GM19468 (cell line): ENCODE measurements around the gene CAMTA1.

Experiments
- ATAC-seq: cut with Tn5 transposase; IDR thresholded peaks from one replicate; pipeline ENCODE4 v1.9.1; 2021; ENCODE audit warnings: mild to moderate bottlenecking, moderate library complexity, moderate number of reproducible peaks; ENCODE audit not compliant: unreplicated experiment; ENCODE audit errors: extremely low read depth

The CAMTA1 gene

GRCh38 chr1:7285856-7286454 is 500.7 kb downstream of the CAMTA1 start:
- ATAC-seq, result no peak

GRCh38 chr1:7287013-7287412 is 501.8 kb downstream of the CAMTA1 start:
- ATAC-seq, result no peak

GRCh38 chr1:7288992-7289391 is 503.7 kb downstream of the CAMTA1 start:
- ATAC-seq, result no peak

GRCh38 chr1:7289694-7290093 is 504.4 kb downstream of the CAMTA1 start:
- ATAC-seq, result no peak

GRCh38 chr1:7290971-7291970 is 506.0 kb downstream of the CAMTA1 start:
- no peak for ATAC-seq

GRCh38 chr1:7292036-7292681 is 506.9 kb downstream of the CAMTA1 start:
- no peak for ATAC-seq

- ATAC-seq, result no peak
These were observed 507.6 kb downstream of the CAMTA1 start for GRCh38 chr1:7292714-7293419.

- ATAC-seq, result no peak
These were observed 508.7 kb downstream of the CAMTA1 start for GRCh38 chr1:7293702-7294629.

- no peak for ATAC-seq
These were observed 509.4 kb downstream of the CAMTA1 start for GRCh38 chr1:7294636-7295035.

GRCh38 chr1:7295946-7296345 is 510.7 kb downstream of the CAMTA1 start:
- no peak for ATAC-seq

- no peak for ATAC-seq
These were observed 511.7 kb downstream of the CAMTA1 start for GRCh38 chr1:7296968-7297367.

- no peak for ATAC-seq
These were observed 512.9 kb downstream of the CAMTA1 start for GRCh38 chr1:7298145-7298544.

GRCh38 chr1:7298749-7299151 is 513.5 kb downstream of the CAMTA1 start:
- ATAC-seq, result no peak

- no peak for ATAC-seq
These were observed 514.1 kb downstream of the CAMTA1 start for GRCh38 chr1:7299329-7299799.

- ATAC-seq, result no peak
These were observed 514.7 kb downstream of the CAMTA1 start for GRCh38 chr1:7299994-7300393.

GRCh38 chr1:7300893-7301663 is 515.8 kb downstream of the CAMTA1 start:
- ATAC-seq, result no peak

- no peak for ATAC-seq
These were observed 516.4 kb downstream of the CAMTA1 start for GRCh38 chr1:7301664-7301981.

GRCh38 chr1:7302126-7302525 is 516.9 kb downstream of the CAMTA1 start:
- ATAC-seq, result no peak

- no peak for ATAC-seq
These were observed 517.6 kb downstream of the CAMTA1 start for GRCh38 chr1:7302873-7303272.
